ENCODE results near the gene MEOX1. TPM values are rescaled to one million over a fixed set of nuclear protein-coding genes. Genes with fewer than 3 reads are reported as not detected.
"Not testable (repeated sequence)": the region's sequence is repeated elsewhere in the genome, so short reads cannot be mapped to it uniquely, and the experiment has no call there.

MEOX1 gene
- total RNA-seq, 1 donor = 0.42 TPM

DNA sequence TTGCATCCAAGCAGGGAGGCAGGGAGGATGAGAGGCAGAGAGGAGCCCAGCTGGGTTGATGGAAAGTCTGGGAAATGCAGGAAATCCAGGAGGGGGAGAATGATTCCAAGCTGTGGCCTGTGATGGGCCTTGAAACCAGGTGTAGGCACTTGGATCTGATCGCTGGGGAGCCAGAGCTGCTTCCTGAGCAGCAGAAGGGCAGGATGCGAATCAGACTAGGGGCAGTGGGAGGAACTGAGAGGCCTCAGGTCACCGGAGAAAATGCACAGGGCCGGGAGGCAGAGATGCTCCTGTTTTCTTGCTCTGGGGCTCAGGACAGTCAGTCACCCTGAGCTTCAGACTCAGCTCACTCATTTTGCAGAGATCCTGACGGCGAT, 29.6 kb upstream of the MEOX1 start:
- Histone ChIP-seq H3K4me1 (ENCODE audit: insufficient read depth, low read length) (no peaks in the 10 kb centered on the region), H3K9me3 (ENCODE audit: low read depth, low read length) (no peaks in the 10 kb centered on the region), H3K27me3 (ENCODE audit: insufficient read depth, low read length) (no peaks in the 10 kb centered on the region), H3K4me3 (ENCODE audit: low read length) (no peak overlapping the region)

DNA sequence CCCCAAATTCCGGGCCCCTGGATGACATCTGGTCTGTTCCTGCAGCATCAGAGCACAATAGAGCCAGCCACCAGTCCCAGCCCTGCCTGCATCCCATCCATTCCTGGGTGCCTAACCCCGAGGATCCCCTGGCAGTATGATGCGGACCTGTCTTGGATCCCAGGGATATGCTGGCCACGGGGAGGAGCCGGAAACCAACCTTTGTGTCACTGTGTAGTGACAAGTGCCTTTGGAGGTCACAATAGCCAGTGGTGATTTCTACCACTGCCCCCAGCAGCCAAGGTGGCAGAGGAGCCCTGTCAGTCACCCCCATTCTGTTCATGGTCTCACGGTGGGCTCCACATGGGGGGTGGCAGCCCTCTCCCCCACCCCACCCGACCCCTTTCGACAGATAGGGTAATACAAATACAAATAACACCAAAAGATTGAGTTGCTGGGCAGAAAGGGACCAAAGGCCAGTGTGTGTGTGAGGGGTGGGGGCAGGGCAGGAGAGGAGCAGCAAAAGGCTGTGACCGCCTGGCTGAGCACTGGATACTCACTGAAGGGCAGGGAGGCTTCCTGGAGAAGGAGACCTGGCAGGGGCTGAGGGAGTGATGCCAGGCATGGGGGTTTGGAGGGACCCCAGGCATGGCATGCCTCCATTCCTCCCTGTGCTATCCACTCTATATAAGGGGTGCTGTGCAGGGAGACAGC, 29.0 kb upstream of the MEOX1 start:
- Histone ChIP-seq H3K4me3 (ENCODE audit: low read length) (no peak overlapping the region), H3K27me3 (ENCODE audit: insufficient read depth, low read length) (no peaks in the 10 kb centered on the region), H3K4me1 (ENCODE audit: insufficient read depth, low read length) (no peaks in the 10 kb centered on the region), H3K9me3 (ENCODE audit: low read depth, low read length) (no peaks in the 10 kb centered on the region)

DNA sequence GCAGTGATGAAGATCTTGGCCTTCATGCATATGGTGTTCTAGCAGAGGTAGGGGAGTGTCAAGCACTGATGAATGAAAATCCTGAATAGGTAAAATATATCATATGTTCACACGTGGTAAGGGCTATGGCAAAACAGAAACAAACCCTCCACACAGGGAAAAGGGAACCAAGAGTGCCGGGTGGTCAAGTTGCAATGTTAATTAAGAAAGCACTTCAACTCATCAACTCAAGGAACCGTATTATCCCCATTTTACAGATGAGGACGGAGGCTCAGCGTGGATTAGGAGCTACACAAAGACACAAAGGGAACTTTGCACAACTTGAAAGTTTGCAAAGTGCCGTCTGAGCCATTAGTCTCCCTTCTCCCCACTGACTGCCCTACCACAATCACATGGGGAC, 28.1 kb upstream of the MEOX1 start:
- Histone ChIP-seq H3K27me3 (ENCODE audit: insufficient read depth, low read length) (no peaks in the 10 kb centered on the region), H3K9me3 (ENCODE audit: low read depth, low read length) (no peaks in the 10 kb centered on the region), H3K4me1 (ENCODE audit: insufficient read depth, low read length) (no peaks in the 10 kb centered on the region), H3K4me3 (ENCODE audit: low read length) (no peak overlapping the region)

DNA sequence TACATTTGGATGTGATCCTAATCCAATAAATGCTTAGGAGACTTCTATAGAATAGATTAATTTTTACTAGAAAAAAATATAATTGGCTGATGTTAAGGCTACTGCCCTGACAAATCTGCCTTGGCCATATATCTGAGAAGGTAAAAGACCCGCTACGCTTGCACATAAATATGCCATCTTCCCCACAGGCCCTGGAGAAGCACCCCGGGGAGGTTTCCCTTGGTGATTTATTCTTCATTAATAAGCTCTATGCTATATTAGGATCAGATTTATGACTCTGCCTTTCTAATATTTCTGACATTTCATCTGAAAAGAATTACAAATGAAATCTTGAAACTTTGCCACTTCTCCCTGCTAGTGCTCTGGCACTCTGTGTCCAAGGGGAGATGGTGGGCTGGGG, 27.4 kb upstream of the MEOX1 start:
- H3K9me3 ChIP-seq (ENCODE audit: low read depth, low read length) = no peaks in the 10 kb centered on the region
- no peaks in the 10 kb centered on the region for H3K4me1 ChIP-seq (ENCODE audit: insufficient read depth, low read length)
- H3K4me3 ChIP-seq (ENCODE audit: low read length) = no peak overlapping the region
- no peaks in the 10 kb centered on the region for H3K27me3 ChIP-seq (ENCODE audit: insufficient read depth, low read length)

DNA sequence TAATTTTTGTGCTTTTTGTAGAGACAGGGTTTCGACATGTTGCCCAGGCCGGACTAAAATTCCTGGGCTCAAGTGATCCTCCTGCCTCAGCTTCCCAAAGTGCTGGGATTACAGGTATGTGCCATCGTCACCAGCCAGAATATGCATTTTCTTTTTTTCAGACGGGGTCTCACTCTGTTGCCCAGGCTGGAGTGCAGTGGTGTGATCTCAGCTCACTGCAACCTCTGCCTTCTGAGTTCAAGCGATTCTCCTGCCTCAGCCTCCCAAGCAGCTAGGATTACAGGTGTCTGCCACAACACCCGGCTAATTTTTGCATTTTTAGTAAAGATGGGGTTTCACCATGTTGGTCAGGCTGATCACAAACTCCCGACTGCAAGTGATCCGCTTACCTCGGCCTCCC, 25.2 kb upstream of the MEOX1 start:
- not testable (repeated sequence) for H3K4me1 ChIP-seq (ENCODE audit: insufficient read depth, low read length); H3K4me3 ChIP-seq (ENCODE audit: low read length); H3K27me3 ChIP-seq (ENCODE audit: insufficient read depth, low read length); H3K9me3 ChIP-seq (ENCODE audit: low read depth, low read length)

DNA sequence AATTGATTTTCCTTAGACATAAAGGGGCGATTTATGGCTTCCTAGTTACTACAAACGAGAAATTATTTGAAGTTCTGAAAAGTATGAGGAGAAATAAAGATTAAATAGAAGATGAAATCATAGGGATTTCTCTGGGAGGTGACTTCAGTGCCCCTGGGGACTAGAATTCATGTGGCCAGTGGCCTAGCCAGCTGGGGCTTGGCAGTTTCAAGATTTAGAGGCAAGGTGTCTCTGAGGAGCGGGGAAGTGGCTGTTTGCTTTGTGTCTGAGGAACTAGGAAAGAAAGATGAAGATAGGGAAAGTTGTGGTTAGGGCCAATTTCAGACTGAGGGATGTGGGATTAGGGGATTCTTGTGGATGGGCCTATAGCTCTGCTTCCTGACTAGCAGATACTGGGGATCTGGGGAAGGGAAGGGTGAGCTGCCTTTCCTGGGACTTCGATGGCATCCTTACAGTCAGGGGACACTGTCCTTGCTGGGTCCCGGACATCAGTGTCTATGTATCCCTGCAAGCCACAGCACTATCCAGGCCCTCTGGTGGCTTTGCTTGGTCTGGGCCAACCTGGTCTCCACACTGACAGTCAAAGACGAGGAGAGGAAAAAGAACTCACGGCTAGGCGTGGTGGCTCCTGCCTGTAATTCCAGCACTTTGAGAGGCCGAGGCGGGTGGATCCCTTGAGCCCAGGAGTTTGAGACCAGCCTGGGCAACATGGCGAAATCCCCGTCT, 22.4 kb upstream of the MEOX1 start:
- H3K4me1 ChIP-seq (ENCODE audit: insufficient read depth, low read length) = no peaks in the 10 kb centered on the region
- H3K27me3 ChIP-seq (ENCODE audit: insufficient read depth, low read length) = no peaks in the 10 kb centered on the region
- no peak overlapping the region for H3K4me3 ChIP-seq (ENCODE audit: low read length)
- no peaks in the 10 kb centered on the region for H3K9me3 ChIP-seq (ENCODE audit: low read depth, low read length)

DNA sequence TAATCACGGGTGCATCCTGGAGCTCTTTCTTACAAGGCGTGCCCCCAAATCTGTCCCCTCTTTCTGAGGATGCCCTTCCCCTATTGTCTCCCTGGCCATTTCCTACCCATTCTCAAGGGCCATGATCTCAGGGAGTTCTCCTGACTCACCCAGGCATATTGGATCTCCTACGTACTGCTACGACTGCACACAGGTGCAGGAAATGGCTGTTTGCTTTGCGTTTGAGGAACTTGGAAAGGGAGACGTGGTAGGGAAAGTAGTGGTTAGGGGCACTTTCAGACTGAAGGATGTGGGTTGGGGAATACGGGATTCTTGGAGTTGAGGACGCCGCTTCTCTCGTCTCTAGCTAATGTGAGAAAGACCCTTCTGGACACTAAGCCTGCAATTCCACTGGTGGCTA, 18.7 kb upstream of the MEOX1 start:
- Histone ChIP-seq H3K4me3 (ENCODE audit: low read length) (no peak overlapping the region), H3K9me3 (ENCODE audit: low read depth, low read length) (no peaks in the 10 kb centered on the region)

DNA sequence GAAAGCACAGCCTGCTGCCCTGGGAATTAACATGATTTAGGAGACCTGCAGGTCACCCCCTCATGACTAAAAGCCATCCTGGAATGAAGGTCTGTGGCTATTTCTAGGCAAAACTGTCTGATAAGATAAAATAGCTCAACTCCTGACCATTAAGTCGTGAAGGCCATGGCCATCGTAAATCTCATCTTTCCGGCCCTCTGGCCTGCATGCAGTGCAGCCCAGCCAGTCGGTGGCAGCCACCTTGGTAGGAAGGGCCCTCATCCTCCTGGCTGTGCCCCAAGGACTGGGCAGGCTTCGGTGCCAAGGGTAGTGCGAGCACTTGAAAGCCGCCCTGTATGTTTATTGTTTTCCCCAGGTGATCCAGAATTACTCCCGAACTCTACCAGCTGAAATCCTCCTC, 18.2 kb upstream of the MEOX1 start:
- Histone ChIP-seq H3K27me3 (ENCODE audit: insufficient read depth, low read length) (no peaks in the 10 kb centered on the region), H3K4me1 (ENCODE audit: insufficient read depth, low read length) (peaks cover 13% of the 10 kb centered on the region), H3K9me3 (ENCODE audit: low read depth, low read length) (no peaks in the 10 kb centered on the region), H3K4me3 (ENCODE audit: low read length) (no peak overlapping the region)

More for the DNA sequence above, 18.7 kb upstream of the MEOX1 start:
- Histone ChIP-seq H3K27me3 (ENCODE audit: insufficient read depth, low read length) (no peaks in the 10 kb centered on the region), H3K4me1 (ENCODE audit: insufficient read depth, low read length) (peaks cover 13% of the 10 kb centered on the region)

DNA sequence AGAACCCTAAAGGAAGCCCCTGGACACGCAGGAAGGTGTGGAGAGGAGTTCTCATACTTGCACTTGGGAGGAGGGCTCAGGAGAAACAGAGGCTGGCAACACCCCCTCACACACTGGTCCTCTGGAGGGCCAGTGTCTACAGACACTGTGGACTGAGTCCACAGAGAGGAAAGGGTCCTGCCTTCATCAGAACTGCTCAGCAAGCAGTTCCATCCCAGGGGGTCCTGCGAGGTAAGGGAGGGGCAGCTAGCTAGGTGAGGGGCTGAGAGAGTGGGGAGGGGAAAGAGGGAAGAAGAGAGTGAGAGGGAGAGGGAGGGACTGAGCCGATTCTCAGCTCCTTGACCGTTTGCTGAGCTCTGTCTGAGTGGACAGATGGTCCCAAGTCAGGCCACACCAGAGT, 17.7 kb upstream of the MEOX1 start:
- H3K27me3 ChIP-seq (ENCODE audit: insufficient read depth, low read length) = no peaks in the 10 kb centered on the region
- H3K4me1 ChIP-seq (ENCODE audit: insufficient read depth, low read length) = peaks cover 13% of the 10 kb centered on the region
- H3K9me3 ChIP-seq (ENCODE audit: low read depth, low read length) = no peaks in the 10 kb centered on the region
- H3K4me3 ChIP-seq (ENCODE audit: low read length) = no peak overlapping the region

DNA sequence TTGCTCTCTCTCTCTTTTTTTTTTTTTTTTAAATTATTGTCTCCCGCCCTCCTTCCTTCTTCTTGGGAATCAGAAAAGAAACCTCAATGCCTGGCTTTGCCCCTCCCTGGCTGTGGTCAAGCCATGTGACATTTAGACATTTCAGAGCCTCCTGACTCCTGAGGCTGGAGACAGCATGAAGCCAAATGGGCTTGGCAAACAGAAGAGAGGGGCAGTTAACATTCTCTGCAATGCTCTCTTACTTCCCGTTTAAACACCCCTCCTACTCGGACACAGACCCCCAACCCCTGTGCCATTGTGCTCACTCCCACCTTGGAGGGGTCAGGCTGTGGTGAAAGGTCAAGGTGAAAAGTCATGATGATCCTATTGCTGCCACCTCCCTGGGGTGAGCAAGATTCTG, 14.7 kb upstream of the MEOX1 start:
- peaks cover 13% of the 10 kb centered on the region for H3K4me1 ChIP-seq (ENCODE audit: insufficient read depth, low read length)
- H3K4me3 ChIP-seq (ENCODE audit: low read length) = no peak overlapping the region
- H3K27me3 ChIP-seq (ENCODE audit: insufficient read depth, low read length) = no peaks in the 10 kb centered on the region
- no peaks in the 10 kb centered on the region for H3K9me3 ChIP-seq (ENCODE audit: low read depth, low read length)

DNA sequence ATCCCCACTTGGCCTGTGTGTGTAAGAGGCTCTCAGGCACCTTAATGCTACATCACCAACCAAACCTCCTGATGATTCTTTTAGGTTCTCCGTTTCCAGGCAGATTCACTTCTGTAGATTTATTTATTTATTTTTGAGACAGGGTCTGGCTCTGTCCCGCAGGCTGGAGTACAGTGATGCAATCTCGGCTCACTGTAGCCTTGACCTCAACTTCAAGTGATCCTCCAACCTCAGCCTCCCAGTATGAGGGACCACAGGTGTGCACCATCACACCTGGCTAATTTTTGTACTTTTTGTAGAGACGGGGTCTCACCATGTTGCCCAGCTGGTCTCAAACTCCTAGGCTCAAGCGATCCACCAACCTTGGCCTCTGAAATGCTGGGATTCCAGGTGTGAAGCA, 12.7 kb upstream of the MEOX1 start:
- Histone ChIP-seq H3K27me3 (ENCODE audit: insufficient read depth, low read length) (no peaks in the 10 kb centered on the region), H3K4me3 (ENCODE audit: low read length) (no peak overlapping the region), H3K9me3 (ENCODE audit: low read depth, low read length) (no peaks in the 10 kb centered on the region), H3K4me1 (ENCODE audit: insufficient read depth, low read length) (peaks cover 13% of the 10 kb centered on the region)

DNA sequence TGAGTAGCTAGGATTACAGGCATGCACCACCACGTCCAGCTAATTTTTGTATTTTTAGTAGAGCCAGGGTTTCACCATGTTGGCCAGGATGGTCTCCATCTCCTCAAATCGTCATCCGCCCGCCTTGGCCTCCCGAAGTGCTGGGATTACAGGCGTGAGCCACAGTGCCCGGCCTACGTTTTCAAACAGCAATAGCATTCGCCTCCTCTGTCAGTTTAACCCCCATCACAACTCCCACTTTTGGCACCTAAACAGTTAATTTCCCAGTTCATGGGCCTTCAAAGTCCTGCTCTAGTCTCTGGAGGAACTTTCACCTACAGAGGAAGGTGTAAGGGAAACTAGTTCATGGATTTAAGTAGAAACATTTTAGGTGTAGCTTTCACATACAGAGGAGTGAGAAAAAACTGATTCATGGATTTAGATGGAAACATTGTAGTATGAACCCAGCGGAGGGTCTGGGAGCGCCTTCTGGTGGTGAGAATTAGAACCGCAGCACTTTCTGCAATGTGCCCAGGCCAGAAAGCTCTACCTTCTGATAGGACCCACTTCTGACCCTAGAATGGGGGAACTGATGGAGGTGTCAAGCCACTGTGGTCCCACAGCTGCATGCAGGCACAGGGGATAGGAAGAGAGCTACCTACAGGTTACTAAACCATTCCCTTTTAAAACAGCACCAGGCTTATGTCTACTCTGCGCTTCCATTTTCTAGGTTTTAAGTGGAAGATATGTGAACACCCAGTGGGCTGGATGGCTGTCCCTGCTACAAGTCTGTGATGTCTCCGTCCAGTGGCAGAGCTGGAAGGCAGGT, 12.0 kb upstream of the MEOX1 start:
- Histone ChIP-seq H3K4me3 (ENCODE audit: low read length) (no peak overlapping the region), H3K9me3 (ENCODE audit: low read depth, low read length) (no peaks in the 10 kb centered on the region), H3K27me3 (ENCODE audit: insufficient read depth, low read length) (no peaks in the 10 kb centered on the region), H3K4me1 (ENCODE audit: insufficient read depth, low read length) (peaks cover 13% of the 10 kb centered on the region)

DNA sequence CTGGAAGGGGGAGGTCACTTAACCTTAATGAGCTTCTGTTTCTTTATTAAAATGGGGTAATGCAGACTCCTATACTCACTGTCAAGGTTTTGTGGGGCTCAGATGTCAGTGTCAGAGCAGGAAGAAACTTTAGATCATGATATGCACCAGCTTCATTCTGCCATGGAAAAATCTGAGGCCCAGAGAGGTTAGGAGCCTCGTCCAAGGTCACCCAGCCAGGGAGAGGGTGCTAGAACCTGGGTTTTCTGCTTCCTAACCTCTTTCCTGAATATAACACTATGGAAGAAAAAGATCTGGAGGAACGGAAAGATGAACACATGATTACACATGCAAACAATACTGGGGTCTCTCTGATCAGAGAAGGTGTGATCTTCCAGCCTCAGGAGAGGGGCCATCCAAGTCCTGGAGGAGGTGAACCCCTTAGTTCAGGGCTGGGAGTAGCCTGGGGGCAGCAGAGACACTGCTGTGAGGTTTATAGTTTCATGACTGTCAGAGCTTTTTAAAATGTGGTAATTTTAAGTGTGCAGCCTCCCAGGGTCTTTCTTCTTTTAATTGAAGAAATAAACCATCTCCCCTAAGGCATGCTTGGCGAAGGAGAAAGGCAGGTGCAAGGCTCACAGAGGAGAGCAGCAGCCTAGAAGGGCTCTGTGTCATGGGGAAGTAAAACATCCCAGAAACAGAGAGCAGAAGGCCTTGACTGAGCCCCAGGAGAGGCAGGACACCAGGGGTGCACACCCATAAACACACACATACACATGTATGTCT, 10.2 kb upstream of the MEOX1 start:
- H3K4me3 ChIP-seq (ENCODE audit: low read length) = no peak overlapping the region
- H3K27me3 ChIP-seq (ENCODE audit: insufficient read depth, low read length) = no peaks in the 10 kb centered on the region
- no peaks in the 10 kb centered on the region for H3K9me3 ChIP-seq (ENCODE audit: low read depth, low read length)
- peaks cover 5% of the 10 kb centered on the region for H3K4me1 ChIP-seq (ENCODE audit: insufficient read depth, low read length)

DNA sequence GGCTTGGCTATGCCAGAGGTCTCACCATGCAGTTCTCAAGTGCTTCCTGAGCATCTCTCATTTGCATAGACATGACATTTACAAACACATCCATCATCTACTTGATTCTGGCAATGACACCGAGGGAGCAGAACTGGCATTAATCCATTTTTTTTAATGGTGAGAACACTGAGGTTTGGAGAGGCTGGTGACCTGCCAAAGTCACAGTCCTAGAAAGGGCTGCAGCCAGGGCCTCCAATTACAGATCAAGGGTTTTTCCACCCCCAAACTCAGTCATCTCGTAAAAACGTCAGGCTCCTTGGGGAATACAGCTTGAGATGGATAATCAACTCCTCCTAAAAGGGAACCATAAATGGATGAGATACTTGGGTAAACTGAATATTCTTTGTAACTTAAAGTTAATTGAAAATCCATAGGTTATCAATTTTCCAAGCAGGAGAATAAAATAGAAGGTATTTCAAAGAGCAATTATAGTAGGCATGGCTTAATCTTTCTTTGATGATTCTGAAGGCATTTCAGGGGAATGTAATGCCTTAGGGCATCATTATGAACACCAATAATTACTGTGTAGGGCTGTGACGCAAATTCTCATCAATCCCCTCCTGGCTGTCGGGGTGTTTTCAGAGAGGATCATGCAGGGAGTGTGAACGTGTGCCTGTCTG, 9.4 kb upstream of the MEOX1 start:
- no peaks in the 10 kb centered on the region for H3K27me3 ChIP-seq (ENCODE audit: insufficient read depth, low read length)
- H3K9me3 ChIP-seq (ENCODE audit: low read depth, low read length) = no peaks in the 10 kb centered on the region
- H3K4me3 ChIP-seq (ENCODE audit: low read length) = no peak overlapping the region
- peaks cover 2% of the 10 kb centered on the region for H3K4me1 ChIP-seq (ENCODE audit: insufficient read depth, low read length)
